GM12878 (cell line): ENCODE measurements around the gene NMBR.

Experiments
- FOXM1 ChIP-seq: IDR thresholded peaks from 2 replicates; pipeline ENCODE4 v1.6.1; 2012; ENCODE audit warnings: low read depth, mild to moderate bottlenecking, inconsistent platforms, low read length, moderate library complexity
- MEF2B ChIP-seq: fragments of 450-650 bp; IDR thresholded peaks from 2 replicates; pipeline ENCODE4 v1.6.1; 2018; ENCODE audit warnings: mild to moderate bottlenecking, moderate library complexity; ENCODE audit not compliant: partially characterized antibody, poor library complexity, severe bottlenecking
- ZNF384 ChIP-seq: IDR thresholded peaks from 2 replicates; pipeline ENCODE4 v1.6.1; 2012; ENCODE audit warnings: low read depth, mild to moderate bottlenecking, low read length, improper control_type of control experiment, borderline replicate concordance
- TF ChIP-seq, protein P1 (sequence below), 3 experiments: IDR thresholded peaks in 2 of 3; conservative IDR thresholded peaks in 1 of 3; 2 replicates each; pipeline ENCODE4 v1.5.1; 2011; ENCODE audit warnings: low read depth in 3 of 3, low read length in 3 of 3, mild to moderate bottlenecking in 3 of 3, control low read depth in 2 of 3, moderate library complexity in 2 of 3, inconsistent platforms in 1 of 3, mixed read lengths in 1 of 3; ENCODE audit not compliant: control insufficient read depth in 2 of 3, insufficient read depth in 1 of 3; ENCODE audit errors: extremely low read depth in 1 of 3

- TF ChIP-seq, protein P1, sequence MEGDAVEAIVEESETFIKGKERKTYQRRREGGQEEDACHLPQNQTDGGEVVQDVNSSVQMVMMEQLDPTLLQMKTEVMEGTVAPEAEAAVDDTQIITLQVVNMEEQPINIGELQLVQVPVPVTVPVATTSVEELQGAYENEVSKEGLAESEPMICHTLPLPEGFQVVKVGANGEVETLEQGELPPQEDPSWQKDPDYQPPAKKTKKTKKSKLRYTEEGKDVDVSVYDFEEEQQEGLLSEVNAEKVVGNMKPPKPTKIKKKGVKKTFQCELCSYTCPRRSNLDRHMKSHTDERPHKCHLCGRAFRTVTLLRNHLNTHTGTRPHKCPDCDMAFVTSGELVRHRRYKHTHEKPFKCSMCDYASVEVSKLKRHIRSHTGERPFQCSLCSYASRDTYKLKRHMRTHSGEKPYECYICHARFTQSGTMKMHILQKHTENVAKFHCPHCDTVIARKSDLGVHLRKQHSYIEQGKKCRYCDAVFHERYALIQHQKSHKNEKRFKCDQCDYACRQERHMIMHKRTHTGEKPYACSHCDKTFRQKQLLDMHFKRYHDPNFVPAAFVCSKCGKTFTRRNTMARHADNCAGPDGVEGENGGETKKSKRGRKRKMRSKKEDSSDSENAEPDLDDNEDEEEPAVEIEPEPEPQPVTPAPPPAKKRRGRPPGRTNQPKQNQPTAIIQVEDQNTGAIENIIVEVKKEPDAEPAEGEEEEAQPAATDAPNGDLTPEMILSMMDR (IDR thresholded peaks at IDR 0.05 in 2 of 3, conservative IDR thresholded peaks at IDR 0.05 in 1 of 3; ENCODE audit: control insufficient read depth in 2 of 3, extremely low read depth in 1 of 3, insufficient read depth in 1 of 3, low read depth in 3 of 3, low read length in 3 of 3), result no peak
- no peak for TF ChIP-seq FOXM1
- TF ChIP-seq MEF2B, result no peak
- TF ChIP-seq ZNF384, result no peak
These were observed 35.1 kb upstream of the NMBR start for GRCh38 chr6:142182004-142182403.
